Measurements from ENCODE around the gene FKBP1A.
"Not testable (repeated sequence)": the region's sequence is repeated elsewhere in the genome, so short reads cannot be mapped to it uniquely, and the experiment has no call there.

FKBP1A gene

DNA sequence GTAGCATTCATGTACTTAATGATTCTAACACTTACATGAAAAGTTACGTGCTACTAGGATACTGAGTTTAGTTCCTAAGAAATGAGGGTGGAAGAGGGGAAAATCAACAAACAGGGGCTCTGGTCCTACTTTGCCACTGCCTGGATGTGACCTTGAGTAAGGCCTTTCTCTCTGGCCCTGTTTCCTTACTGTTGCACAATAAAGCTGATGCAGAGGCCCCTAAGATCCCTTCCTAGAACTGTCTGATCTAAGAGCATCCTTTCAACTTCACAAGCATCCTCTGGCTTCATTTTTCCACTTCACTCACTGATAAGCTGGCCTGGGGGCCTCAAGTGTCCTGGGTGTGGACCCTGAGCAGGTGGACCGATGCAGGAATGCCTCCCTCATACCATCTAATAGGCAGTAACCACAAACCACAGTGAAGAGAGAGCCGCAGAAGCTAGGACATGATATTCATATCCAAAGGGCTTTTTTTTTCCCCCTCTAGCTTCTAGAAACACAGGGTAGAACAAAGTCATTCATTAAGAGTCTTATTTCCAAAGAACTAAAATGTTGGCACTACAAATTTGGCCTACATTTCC is 21.6 kb downstream of the FKBP1A start:
- H3K27ac ChIP-seq = peak overlapping the region; percentile 38
- DNase-seq (ENCODE audit: low read depth, low spot score) = no peak

DNA sequence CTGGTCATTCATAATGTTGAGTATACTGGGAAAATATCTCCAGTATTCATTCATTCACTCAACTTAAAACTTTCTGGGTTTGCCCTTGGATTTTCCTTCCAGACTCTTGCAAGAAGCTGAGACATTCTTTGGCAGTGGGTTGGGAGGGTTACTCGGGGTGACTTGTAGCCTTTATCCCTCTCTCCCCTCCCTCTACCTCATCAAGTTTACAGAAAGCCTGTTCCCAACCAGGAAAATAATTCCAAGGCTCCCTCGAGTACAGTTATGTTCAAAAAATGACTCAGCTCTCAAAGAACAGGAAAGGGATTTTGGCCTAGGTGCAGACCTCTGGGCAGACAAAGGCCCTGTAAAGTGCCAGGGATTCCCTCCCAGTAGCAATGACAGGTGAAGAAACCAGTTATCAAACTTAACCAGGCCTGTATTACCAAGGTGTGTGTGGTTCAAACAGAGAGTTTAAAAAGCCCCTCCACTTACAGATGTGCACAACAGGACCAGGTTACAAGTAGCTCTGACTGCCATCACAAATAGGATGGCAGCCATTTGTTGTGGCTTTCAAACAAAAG is 22.2 kb downstream of the FKBP1A start:
- peak overlapping the region; percentile 38 for H3K27ac ChIP-seq
- DNase-seq (ENCODE audit: low read depth, low spot score) = no peak

DNA sequence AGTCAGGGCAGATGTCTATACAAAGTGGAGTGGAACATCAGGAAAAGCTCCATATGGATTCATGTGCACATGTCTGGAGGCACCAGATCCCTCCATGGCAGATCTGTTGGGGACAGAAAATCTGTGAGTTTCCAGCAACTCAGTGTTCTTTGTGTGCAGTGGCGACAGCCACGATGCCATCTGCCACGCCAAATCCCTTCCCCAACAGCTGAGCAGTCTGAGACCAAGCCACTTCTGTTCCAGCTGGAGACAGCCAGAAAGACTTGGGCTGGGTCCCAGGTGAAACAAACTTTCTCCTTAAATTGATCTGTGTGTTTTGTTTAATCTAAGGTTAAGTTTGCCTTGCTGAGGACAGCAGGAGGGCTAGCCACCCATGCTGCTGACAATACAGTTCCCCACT is 22.9 kb downstream of the FKBP1A start:
- DNase-seq (ENCODE audit: low read depth, low spot score) = no peak
- peak overlapping the region; percentile 38 for H3K27ac ChIP-seq

DNA sequence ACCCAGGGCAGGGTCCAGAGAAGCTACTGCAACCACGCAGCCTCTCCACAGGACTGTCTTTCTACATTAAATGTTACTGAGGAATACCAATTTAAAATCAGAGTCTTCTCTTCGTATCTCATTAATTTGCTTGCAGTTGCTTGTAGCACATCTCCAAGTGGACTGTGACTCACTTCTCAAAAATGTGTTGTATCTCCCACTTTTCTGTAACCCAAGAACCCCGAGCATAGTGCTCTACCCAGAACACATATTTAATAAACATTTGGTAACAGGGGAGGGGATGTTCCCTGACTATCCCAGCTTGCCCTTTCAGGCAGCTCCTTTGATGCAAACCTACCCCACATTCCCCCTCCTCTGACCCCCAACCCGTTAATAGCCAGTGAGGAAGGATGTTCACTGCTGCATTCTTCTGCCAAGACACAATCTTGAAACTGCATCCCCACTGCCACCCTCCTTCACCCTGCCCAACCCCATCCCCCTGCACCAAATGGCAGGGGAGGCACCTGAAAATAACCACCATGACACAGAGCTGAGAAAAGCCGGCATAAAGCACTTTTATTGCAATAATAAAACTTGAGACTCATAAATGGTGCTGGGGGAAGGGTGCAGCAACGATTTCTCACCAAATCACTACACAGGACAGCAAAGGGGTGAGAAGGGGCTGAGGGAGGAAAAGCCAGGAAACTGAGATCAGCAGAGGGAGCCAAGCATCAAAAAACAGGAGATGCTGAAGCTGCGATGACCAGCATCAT is 24.2 kb downstream of the FKBP1A start:
- DNase-seq (ENCODE audit: low read depth, low spot score) = no peak
- H3K27ac ChIP-seq = no peak overlapping the region

DNA sequence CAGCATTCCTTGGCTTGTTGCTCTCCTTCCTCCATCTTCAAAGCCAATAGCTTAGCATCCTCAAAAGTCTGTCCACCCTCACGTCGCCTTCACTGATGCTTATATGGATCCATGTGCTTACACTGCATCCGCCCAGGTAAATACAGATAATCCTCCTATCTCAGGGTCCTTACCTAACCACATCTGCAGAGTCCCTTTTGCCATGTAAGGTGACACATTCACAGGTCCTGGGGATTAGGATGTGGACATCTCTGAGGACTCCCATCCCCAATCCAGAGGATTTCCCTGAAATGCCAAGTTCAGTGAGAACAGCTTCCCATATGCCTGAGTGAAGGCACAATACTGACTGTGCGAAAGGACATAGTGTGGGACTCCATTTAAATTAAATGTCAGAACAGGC is 25.4 kb downstream of the FKBP1A start:
- DNase-seq (ENCODE audit: low read depth, low spot score) = no peak
- no peak overlapping the region for H3K27ac ChIP-seq

DNA sequence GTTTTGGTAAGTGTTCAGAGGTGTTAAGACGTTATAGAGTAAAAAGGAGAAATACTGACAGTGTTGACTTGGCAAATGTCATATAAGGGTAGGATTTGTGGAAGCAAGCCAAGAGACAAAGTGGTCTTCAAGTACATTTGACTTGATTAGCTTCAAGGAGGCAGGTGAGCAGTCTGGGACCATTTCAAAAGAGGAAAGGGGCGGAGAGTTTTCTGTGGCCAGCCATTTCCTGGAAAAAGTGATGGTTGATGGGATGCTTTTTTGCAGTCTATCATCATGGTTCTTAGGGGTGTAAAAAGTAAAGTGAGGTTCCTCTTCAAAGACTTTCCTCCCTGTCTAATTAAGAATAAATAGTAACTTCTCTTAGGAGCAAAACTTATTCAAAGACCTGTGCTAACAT is 28.7 kb downstream of the FKBP1A start:
- DNase-seq (ENCODE audit: low read depth, low spot score) = no peak
- H3K27ac ChIP-seq = no peak overlapping the region

DNA sequence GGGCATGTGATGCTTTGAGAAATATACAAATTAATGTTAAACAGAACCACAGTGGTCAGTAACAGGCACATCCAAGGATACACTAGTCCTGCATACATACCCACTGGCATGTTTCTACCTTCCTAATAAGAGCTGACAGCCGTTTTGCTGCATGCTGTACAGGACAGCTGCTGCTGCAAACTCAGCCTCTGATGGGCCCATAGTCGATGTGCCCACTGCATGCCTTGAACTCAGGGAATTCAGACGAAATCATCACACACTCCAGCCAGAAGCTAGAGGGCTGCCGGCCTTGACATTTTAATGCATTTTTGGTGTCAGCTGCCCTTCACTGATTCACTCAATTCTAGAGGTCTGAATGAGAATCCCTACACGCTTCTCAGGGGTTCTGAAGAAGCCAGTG is 29.3 kb downstream of the FKBP1A start:
- no peak overlapping the region for H3K27ac ChIP-seq
- no peak for DNase-seq (ENCODE audit: low read depth, low spot score)

DNA sequence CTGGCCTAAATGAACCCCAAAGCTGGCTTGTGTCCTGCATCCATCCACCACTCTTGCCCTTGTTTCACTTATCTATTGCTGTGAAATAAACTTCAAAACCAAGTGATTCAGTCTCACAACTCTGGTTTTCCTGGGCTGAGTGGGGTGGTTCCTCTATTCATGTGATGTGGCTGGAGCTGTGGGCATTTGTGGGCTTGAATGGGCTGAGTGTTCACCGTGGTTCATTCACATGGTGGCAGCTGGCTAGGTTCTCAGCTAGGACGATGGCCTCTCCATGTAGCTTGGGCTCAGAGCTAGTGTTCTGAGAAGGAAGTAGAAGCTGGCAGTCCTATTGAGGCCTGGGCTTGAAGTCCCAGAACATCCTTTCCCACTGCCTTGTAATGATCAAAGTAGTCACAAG is 30.4 kb downstream of the FKBP1A start:
- no peak overlapping the region for H3K27ac ChIP-seq
- DNase-seq (ENCODE audit: low read depth, low spot score) = no peak

DNA sequence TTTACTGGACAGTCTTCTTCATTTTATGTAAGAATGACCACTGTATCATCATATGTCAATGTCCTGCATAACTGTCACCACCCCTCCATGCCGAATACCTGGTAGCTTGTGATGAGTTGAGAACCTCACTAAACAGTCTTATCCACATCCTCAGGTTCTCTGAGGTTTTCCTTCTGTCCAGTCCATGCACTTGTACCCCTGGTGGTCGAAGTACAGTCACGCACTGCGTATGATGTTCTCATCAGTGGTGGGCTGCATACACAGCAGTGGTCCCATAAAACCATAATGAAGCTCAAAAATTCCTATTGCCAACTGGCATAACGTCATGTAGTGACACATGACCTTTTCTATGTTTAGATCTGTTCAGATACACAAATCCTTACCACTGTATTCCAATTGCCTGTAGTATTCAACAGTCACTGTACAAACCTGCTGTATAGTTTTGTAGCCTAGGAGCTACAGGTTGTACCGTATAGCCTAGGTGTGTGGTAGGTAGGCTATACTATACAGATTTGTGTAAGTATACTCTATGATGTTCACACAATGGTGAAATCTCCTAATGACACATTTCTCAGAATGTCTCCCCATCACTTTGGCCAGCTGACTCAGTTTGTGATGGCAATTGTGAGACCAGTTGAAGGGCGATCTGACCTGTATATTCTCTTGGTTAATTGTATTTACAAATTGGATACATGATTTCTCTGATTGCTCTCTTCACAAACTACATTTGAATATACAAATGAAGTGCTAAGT is 32.6 kb downstream of the FKBP1A start:
- no peak for DNase-seq (ENCODE audit: low read depth, low spot score)
- H3K27ac ChIP-seq = no peak overlapping the region

DNA sequence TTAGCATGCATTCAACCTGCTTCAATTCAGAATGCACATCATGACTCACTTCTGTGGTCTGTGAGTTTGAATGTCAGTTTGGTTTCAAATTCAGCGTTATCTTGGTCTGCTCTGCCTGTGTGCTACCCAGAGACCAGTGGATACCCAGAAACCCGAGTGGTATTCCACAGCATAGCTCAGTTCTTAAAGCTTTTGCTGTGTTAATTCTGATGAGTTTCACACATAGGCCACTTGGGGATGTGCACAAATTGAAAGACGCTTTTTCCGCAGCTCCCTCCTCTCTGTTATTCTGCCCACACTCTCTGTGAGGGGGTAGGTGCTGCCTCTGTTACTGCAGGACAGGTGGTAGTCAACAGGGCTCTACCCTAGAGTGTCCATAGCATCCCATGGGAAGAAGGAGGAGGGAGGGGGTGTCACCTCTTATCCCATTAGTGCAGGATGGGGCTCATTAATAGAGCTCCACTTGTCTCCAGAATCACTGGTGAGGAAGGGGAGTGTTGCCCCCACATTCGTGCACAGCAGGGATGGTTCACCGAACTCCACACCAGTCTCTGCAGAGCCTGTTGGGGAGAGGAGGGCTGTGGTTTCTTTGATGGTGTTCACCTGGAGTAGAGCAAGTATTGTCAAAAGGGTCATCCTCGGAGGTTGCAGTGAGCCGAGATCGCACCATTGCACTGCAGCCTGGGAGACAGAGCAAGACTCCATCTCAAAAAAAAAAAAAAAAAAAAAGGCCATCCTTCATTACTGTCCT is 34.8 kb downstream of the FKBP1A start:
- no peak for DNase-seq (ENCODE audit: low read depth, low spot score)
- no peak overlapping the region for H3K27ac ChIP-seq

DNA sequence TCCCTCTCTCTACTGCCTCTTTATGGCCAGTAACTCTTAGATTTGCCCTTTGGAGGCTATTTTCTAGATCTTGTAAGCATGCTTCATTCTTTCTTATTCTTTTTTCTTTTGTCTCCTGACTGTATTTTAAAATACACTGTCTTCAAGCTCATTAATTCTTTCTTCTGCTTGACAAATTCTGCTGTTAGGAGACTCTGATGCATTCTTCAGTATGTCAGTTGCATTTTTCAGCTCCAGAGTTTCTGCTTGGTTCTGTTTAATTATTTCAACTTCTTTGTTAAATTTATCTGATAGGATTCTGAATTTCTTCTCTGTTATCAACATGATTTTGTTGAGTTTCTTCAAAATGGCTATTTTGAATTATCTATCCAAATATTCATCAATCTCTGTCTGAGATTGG is 38.9 kb downstream of the FKBP1A start:
- no peak for DNase-seq (ENCODE audit: low read depth, low spot score)
- H3K27ac ChIP-seq = no peak overlapping the region

DNA sequence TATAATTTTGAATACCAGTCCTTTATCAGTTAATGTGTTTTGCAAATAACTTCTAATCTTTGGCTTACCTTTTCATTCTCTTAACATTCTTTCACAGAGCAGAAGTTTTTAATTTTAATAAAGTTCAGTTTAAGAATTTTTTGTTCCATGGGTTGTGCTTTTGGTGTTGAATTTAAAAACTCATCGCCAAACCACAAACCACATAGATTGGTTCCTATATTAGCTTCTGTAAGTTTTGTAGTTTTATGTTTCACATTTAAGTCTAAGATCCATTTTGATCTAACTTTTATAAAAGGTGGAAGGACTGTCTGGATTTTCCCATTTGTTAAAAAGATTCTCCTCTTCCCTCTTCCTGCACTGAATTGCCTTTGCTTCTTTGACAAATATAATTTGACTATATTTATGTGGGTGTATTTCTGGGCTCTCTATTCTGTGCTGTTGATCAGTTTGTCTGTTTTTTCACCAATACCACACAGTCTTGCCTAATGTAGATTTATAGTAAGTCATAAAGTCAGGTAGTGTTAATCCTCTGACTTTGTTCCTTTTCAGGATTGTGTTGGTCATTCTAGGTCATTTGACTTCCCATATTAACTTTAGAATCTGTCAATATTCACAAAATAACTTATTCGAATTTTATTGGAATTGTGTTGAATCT is 46.4 kb downstream of the FKBP1A start:
- H3K27ac ChIP-seq = no peak overlapping the region
- DNase-seq (ENCODE audit: low read depth, low spot score) = no peak

DNA sequence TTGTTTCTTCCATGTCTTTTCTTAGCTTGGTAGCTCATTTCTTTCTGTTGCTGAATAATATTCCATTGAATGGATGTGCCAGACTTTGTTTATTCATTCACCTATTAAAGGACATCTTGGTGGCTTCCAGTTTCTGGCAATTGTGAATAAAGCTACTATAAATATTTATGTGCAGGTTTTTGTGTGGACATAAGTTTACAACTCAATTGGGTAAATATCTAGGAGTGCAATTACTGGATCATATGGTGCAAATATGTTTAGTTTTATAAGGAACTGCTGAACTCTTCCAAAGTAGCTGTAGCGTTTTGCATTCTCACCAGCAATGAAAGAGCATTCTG is 47.1 kb downstream of the FKBP1A start:
- no peak for DNase-seq (ENCODE audit: low read depth, low spot score)
- H3K27ac ChIP-seq = no peak overlapping the region

DNA sequence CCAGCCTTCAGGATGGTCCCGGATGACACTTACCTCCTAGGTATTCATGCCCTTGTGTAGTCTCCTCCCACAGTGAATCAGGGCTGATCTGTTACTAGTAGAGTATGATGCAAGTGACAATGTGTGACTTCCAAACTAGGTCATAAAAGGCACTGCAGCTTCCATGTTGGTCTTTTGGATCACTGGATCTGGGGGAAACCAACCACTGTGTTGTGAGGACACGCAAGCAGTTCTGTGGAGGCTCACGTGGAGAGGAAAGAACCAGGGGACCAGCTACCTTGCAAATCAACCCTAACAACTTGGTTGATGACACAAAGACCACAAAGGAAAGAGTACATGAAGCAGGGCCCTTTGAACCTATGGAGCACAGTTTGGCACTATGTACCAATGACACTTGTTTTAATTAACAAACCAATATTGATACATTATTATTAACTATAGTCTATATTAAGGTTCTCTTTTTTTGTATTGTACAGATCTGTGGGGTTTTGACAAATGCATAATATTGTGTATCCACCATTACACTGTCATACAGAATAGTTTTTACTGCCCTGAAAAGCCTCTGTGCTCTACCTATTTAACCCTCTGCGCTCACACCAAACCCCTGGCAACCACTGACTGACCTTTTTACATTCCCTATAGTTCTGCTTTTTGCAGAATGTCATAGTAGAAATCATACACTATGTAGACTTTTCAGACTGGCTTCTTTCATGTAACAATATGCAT is 47.7 kb downstream of the FKBP1A start:
- H3K27ac ChIP-seq = no peak overlapping the region
- DNase-seq (ENCODE audit: low read depth, low spot score) = no peak

DNA sequence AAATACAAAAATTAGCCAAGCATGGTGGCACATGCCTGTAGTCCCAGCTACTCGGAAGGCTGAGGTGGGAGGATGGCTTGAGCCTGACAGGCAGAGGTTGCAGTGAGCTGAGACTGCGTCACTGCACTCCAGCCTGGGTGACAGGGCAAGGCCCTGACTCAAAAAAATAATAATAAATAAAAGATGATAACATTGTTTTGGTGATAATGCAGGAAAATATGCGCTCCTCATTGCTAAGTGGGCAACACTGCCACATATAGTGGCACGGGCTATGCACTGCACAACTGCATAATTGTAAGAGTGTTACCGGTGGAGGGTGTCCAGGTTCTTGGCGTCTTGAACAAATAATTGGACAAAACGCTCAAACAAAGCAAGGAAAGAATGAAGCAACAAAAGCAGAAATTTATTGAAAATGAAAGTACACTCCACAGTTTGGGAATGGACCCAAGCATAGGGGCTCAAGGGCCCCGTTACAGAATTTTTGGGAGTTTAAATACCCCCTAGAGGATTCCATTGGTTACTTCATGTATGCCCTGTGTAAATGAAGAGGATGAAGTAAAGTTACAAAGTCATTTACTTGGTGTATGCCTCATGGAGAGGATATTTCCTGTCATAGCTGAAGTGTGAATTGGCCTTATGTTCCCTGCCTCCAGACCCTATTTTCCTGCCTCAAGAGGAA is 49.3 kb downstream of the FKBP1A start:
- not testable (repeated sequence) for H3K27ac ChIP-seq; DNase-seq (ENCODE audit: low read depth, low spot score)

DNA sequence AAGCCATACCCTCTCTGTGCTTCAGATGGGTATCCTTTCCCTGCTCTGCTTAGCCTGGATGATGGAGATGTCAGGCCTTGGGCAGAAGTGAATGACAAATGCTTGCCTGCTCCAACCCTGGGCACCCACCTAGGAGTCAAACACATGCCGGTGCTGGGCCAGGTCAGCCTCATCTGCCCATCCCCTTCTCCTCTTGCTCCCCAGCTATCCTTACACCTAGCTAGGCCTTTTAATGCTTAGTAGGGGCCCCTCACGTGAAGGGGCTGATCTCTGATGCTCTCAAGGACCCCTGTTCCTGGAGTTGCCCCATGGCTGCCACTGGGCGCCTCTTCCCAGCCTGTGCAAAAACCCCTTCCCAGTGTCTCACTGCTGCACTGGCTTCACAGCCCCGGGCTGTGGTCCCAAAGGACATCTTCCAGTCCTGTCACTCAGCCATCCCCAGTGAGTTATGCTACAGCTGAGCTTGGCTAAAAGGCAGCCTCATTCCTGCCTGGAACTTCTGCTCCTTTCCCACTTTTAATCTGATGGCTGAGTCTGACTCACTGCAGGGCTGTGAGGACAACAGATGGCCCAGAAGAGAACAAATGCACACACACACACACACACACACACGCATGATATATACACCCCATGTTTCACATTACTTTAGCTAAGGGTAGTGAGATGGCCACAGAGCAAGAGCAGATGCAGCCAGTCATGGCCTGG is 51.1 kb downstream of the FKBP1A start:
- DNase-seq (ENCODE audit: low read depth, low spot score) = no peak
- H3K27ac ChIP-seq = no peak overlapping the region

DNA sequence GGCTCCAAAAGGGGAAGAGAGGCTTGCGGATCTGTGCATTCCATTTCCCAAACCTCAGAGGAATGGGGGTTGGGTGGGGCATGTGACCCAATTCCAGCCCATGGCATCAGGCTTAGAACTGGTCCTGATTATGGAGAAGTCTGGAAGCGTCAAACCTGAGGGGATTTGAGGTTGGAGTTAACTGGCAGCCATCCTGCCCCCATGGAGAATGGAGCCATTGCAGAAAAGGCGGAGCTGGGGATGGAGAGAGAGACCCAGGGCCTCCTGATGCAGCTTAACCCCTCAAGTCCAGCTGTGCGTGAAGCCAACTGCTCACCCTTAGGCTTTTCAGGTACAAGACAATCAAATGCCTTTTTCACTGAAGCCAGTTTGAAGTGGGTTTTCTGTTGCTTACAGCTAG is 54.1 kb downstream of the FKBP1A start:
- DNase-seq (ENCODE audit: low read depth, low spot score) = no peak
- H3K27ac ChIP-seq = no peak overlapping the region

DNA sequence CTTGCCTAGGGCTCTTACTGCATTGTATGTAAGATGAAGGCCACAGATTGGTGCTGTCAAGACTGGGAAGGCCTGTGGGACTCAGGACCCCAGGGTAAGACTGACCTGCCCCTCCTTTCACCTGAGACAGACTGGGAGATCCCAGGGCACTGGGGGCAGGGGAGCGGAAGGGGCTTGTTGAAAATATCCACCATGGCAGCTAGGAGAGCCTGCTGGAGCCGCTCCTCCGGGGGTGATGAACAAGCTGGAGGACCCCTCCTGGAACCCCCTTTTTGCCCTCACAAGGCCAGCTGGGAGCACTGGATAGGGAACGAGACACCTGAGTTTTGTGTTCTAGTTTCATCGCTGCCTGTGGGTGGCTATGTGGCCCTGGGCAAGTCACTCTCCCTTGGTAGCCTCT is 54.8 kb downstream of the FKBP1A start:
- H3K27ac ChIP-seq = no peak overlapping the region
- DNase-seq (ENCODE audit: low read depth, low spot score) = no peak

Measured in epithelial cell of prostate (primary cell).